ENCODE results near the gene STXBP2.

Gene STXBP2

GRCh38 chr19:7681340-7682174 is 44.6 kb downstream of the STXBP2 start:
- peak; percentile 43 to 73 (median 64) for DNase-seq

GRCh38 chr19:7682175-7682855 is 45.4 kb downstream of the STXBP2 start:
- no peak for DNase-seq

GRCh38 chr19:7685546-7686445 is 48.9 kb downstream of the STXBP2 start:
- DNase-seq: no peak

GRCh38 chr19:7687177-7687576 is 50.3 kb downstream of the STXBP2 start:
- no peak for DNase-seq

- DNase-seq: no peak
Observed at GRCh38 chr19:7689165-7689564, 52.3 kb downstream of the STXBP2 start.

GRCh38 chr19:7690779-7691258 is 53.9 kb downstream of the STXBP2 start:
- no peak for DNase-seq

- DNase-seq: no peak
Observed at GRCh38 chr19:7691497-7691896, 54.6 kb downstream of the STXBP2 start.

GRCh38 chr19:7692417-7693088 is 55.6 kb downstream of the STXBP2 start:
- DNase-seq: no peak

GRCh38 chr19:7694499-7694898 is 57.6 kb downstream of the STXBP2 start:
- DNase-seq: no peak

All from activated naive CD4-positive, alpha-beta T cell (primary cell).